Gastrocnemius medialis (tissue), 4 donors: ENCODE measurements around the gene DAGLA. TPM values are rescaled to one million over a fixed set of nuclear protein-coding genes. Genes with fewer than 3 reads are reported as not detected.

Source experiments
- ATAC-seq, 2 donors: fragments of 150-250 bp; one replicate each; pipeline ENCODE4 v1.9.1; 2016
- DNase-seq, 2 donors: peaks; one replicate each; pipeline ENCODE4 v3.0.0-alpha.2; 2019
- H3K27ac ChIP-seq, 4 donors: fragments of 200-600 bp; sonication (generic); 1 replicate in 1 of 4; 2 replicates in 3 of 4; pipeline ENCODE4 v1.5.1; 2016 to 2018; ENCODE audit warnings: mild to moderate bottlenecking in 2 of 4, moderate library complexity in 1 of 4
- H3K27me3 ChIP-seq, 3 donors: fragments of 200-600 bp; sonication (generic) in 2 of 3; 1 replicate in 1 of 3; 2 replicates in 2 of 3; pipeline versions ENCODE4 v1.5.1 to v1.6.0; 2016 to 2019; ENCODE audit warnings: mild to moderate bottlenecking in 1 of 3, moderate library complexity in 1 of 3
- H3K36me3 ChIP-seq, 2 donors: fragments of 200-600 bp; sonication (generic) in 1 of 2; one replicate each; pipeline ENCODE4 v1.5.1; 2017 to 2018
- H3K4me1 ChIP-seq, 2 donors: fragments of 200-600 bp; sonication (generic) in 1 of 2; one replicate each; pipeline ENCODE4 v1.5.1; 2016 to 2017; ENCODE audit warnings: mild to moderate bottlenecking in 2 of 2
- H3K4me3 ChIP-seq, 4 donors: fragments of 200-600 bp; sonication (generic) in 3 of 4; 1 replicate in 1 of 4; 2 replicates in 3 of 4; pipeline ENCODE4 v1.5.1; 2016 to 2019; ENCODE audit warnings: mild to moderate bottlenecking in 2 of 4
- H3K9me3 ChIP-seq, 3 donors: fragments of 200-600 bp; sonication (generic) in 2 of 3; 1 replicate in 1 of 3; 2 replicates in 2 of 3; pipeline ENCODE4 v1.5.1; 2016 to 2019
- POLR2A ChIP-seq, 2 donors: fragments of 450-650 bp; IDR thresholded peaks; one replicate each; pipeline ENCODE4 v1.6.1; 2017; ENCODE audit warnings: antibody characterized with exemption in 2 of 2, mild to moderate bottlenecking in 2 of 2, moderate library complexity in 2 of 2
- in situ Hi-C, 4 donors: fragments of 200-750 bp; cut with MboI; loops; one replicate each; pipeline versions ENCODE4 v1.15.0 to v1.8.0; 2017; ENCODE audit warnings: low sequenced_read_pairs in 4 of 4
- intact Hi-C: fragments of 100-400 bp; cut with DNase I; formaldehyde crosslinking; loops from one replicate; pipeline ENCODE4 v1.15.1; 2023; ENCODE audit warnings: low total_unique reads
- total RNA-seq, 4 donors: library from RNA; depleted of rRNA; stranded (reverse); fragments of >200 nt; gene quantifications; one replicate each; pipeline versions ENCODE4 v1.1.0 to v1.2.3, GENCODE V29; 2016
- TF ChIP-seq, protein P1 (sequence below), 5 experiments: fragments of 450-650 bp in 3 of 5; fragments of 200-600 bp in 2 of 5; sonication (generic) in 2 of 5; IDR thresholded peaks in 4 of 5; conservative IDR thresholded peaks in 1 of 5; 1 replicate in 4 of 5; 2 replicates in 1 of 5; pipeline ENCODE4 v1.5.1; 2016 to 2019; ENCODE audit warnings: antibody characterized with exemption in 5 of 5, mild to moderate bottlenecking in 3 of 5, moderate library complexity in 3 of 5

Gene DAGLA
- total RNA-seq, 4 donors from 2014 or later, result 0.58 to 5.5 (median 2.9) TPM

- intact Hi-C loops, result no loop called here
Measured at GRCh38 chr11:61645179-61645868, 34.9 kb upstream of the DAGLA start.

GRCh38 chr11:61647529-61647928, 32.7 kb upstream of the DAGLA start:
- TF ChIP-seq, protein P1, sequence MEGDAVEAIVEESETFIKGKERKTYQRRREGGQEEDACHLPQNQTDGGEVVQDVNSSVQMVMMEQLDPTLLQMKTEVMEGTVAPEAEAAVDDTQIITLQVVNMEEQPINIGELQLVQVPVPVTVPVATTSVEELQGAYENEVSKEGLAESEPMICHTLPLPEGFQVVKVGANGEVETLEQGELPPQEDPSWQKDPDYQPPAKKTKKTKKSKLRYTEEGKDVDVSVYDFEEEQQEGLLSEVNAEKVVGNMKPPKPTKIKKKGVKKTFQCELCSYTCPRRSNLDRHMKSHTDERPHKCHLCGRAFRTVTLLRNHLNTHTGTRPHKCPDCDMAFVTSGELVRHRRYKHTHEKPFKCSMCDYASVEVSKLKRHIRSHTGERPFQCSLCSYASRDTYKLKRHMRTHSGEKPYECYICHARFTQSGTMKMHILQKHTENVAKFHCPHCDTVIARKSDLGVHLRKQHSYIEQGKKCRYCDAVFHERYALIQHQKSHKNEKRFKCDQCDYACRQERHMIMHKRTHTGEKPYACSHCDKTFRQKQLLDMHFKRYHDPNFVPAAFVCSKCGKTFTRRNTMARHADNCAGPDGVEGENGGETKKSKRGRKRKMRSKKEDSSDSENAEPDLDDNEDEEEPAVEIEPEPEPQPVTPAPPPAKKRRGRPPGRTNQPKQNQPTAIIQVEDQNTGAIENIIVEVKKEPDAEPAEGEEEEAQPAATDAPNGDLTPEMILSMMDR (IDR thresholded peaks at IDR 0.05 in 4 of 5, conservative IDR thresholded peaks at IDR 0.05 in 1 of 5), result no peak
- Histone ChIP-seq H3K4me3 (no peak overlapping the region), H3K27ac (no peak overlapping the region), H3K36me3 (no peaks in the 10 kb centered on the region), H3K9me3 (no peaks in the 10 kb centered on the region), H3K4me1 (peaks cover 3 to 6% of the 10 kb centered on the region in 2 donors), H3K27me3 (no peaks in the 10 kb centered on the region)
- DNase-seq (no peak), ATAC-seq (no peak)
- intact Hi-C loops (no loop called here), in situ Hi-C loops (loop anchor here in 1 of 4 donors (25.0 kb wide), 1 partner anchor 185 kb away; no protein-coding TSS in a partner anchor)

More at GRCh38 chr11:61645179-61645868, 34.9 kb upstream of the DAGLA start:
- no peaks in the 10 kb centered on the region for H3K9me3 ChIP-seq
- H3K27ac ChIP-seq, result no peak overlapping the region
- in situ Hi-C loops, result loop anchor here in 1 of 4 donors (25.0 kb wide), 1 partner anchor 183 kb away; no protein-coding TSS in a partner anchor
- no peak for TF ChIP-seq POLR2A (IDR thresholded peaks at IDR 0.05)
- TF ChIP-seq, protein P1 (IDR thresholded peaks at IDR 0.05 in 4 of 5, conservative IDR thresholded peaks at IDR 0.05 in 1 of 5), result no peak
- no peaks in the 10 kb centered on the region for H3K4me1 ChIP-seq
- DNase-seq (no peak), ATAC-seq (peak in 1 of 2 donors; percentile 58)
- H3K36me3 ChIP-seq, result no peaks in the 10 kb centered on the region
- H3K4me3 ChIP-seq, result no peak overlapping the region
- H3K27me3 ChIP-seq, result no peaks in the 10 kb centered on the region

DNA sequence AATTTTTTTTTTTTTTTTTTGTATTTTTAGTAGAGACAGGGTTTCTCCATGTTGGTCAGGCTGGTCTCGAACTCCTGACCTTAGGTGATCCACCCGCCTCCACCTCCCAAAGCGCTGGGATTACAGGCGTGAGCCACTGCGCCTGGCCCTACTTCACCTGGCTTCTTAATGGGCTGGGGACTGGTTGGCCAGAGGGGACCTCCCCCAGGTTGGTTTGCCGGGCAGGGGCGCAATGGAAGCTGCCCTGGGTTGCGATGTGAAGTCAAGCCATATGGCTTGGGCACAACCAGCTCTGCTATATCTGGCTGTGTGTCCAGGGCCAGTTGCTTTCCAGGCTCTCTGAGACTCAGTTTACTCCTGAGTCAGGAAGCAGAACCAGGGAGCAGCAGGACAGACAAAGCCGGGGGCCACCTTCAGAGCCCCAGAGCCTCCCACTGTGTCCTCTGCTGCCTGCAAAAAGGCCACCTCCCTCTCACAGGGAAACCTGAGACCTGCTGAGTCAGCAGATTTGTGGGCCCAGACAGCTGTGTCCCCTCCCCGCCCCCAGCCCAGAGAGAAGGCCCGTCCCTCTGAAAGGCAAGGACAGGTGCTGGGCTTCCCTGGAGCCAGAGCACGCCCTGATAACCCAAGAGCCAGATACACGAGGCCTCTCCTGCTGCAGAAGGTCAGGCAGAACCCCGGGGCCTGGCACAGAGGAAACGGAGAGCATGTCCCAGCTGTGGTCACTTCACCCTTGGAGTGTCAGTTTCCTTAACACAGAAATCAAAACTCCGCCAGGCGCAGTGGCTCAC, 29.2 kb upstream of the DAGLA start:
- no peak overlapping the region for H3K4me3 ChIP-seq
- H3K4me1 ChIP-seq, result peaks cover 6% of the 10 kb centered on the region in 2 donors
- TF ChIP-seq, protein P1 (IDR thresholded peaks at IDR 0.05 in 4 of 5, conservative IDR thresholded peaks at IDR 0.05 in 1 of 5), result no peak
- no peak for TF ChIP-seq POLR2A (IDR thresholded peaks at IDR 0.05)
- H3K27ac ChIP-seq, result peak overlapping the region in 3 of 4 donors; percentile 21 to 77 (median 76)
- intact Hi-C loops, result no loop called here
- in situ Hi-C loops, result no loop called here
- H3K36me3 ChIP-seq, result no peaks in the 10 kb centered on the region
- H3K9me3 ChIP-seq, result no peaks in the 10 kb centered on the region
- DNase-seq (peak; percentile 82 to 93), ATAC-seq (peak; percentile 92 to 94)
- no peaks in the 10 kb centered on the region for H3K27me3 ChIP-seq

DNA sequence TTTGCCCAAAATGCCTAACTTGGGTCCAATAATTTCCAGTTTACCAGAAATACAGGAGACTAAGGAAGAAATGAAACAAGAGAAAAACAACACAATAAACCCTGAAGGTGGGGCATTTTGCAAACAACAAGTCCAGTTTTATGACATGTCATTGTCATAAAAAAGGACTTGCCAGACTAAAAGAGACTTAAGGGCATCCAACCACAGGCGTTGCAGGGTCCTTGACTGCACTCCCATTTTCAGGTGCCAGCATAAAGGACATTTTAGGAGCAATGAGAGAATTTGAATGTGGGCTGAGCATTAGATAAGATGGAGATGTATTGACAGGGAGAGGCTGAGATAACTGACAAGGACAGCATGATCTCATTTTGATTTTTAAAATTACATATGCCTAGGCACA, 28.1 kb upstream of the DAGLA start:
- no peak for ATAC-seq

More for the DNA sequence above, 28.1 kb upstream of the DAGLA start:
- intact Hi-C loops, result no loop called here
- no peak for DNase-seq
- in situ Hi-C loops, result no loop called here
- H3K36me3 ChIP-seq, result no peaks in the 10 kb centered on the region
- no peak overlapping the region for H3K4me3 ChIP-seq
- no peaks in the 10 kb centered on the region for H3K9me3 ChIP-seq
- H3K27me3 ChIP-seq, result no peaks in the 10 kb centered on the region
- H3K4me1 ChIP-seq, result peaks cover 6% of the 10 kb centered on the region in 2 donors
- peak overlapping the region in 1 of 4 donors; percentile 77 for H3K27ac ChIP-seq
- TF ChIP-seq POLR2A (IDR thresholded peaks at IDR 0.05), result no peak
- TF ChIP-seq, protein P1 (IDR thresholded peaks at IDR 0.05 in 4 of 5, conservative IDR thresholded peaks at IDR 0.05 in 1 of 5), result no peak
